Hepatocyte (in vitro differentiated cells): ENCODE data around the gene NUB1. TPM values are rescaled to one million over a fixed set of nuclear protein-coding genes. Genes with fewer than 3 reads are reported as not detected.

Experiments
- DNase-seq: peaks from one replicate; pipeline ENCODE4 v3.0.0-alpha.2; 2016; ENCODE audit warnings: low spot score
- H2AFZ ChIP-seq: fragments of 200-600 bp; sonication (generic); 2 replicates; pipeline ENCODE4 v1.6.0; 2016; ENCODE audit warnings: antibody characterized with exemption, mild to moderate bottlenecking
- H3K27ac ChIP-seq: fragments of 200-600 bp; sonication (generic); 2 replicates; pipeline ENCODE4 v1.5.1; 2016; ENCODE audit warnings: mild to moderate bottlenecking
- H3K27me3 ChIP-seq: fragments of 200-600 bp; sonication (generic); 2 replicates; pipeline ENCODE4 v1.6.1; 2016
- H3K36me3 ChIP-seq: fragments of 200-600 bp; sonication (generic); replicated peaks from 2 replicates; pipeline ENCODE4 v1.5.1; 2016; ENCODE audit warnings: low read depth; ENCODE audit not compliant: insufficient read depth
- H3K4me1 ChIP-seq: fragments of 200-600 bp; sonication (generic); 2 replicates; pipeline ENCODE4 v1.5.1; 2016; ENCODE audit warnings: mild to moderate bottlenecking, moderate library complexity; ENCODE audit not compliant: insufficient read depth
- H3K4me2 ChIP-seq: fragments of 200-600 bp; sonication (generic); 2 replicates; pipeline ENCODE4 v1.6.0; 2016
- H3K4me3 ChIP-seq: fragments of 200-600 bp; sonication (generic); 2 replicates; pipeline ENCODE4 v1.5.1; 2016; ENCODE audit warnings: mild to moderate bottlenecking
- H3K79me2 ChIP-seq: fragments of 200-600 bp; sonication (generic); 2 replicates; pipeline ENCODE4 v1.6.0; 2017; ENCODE audit warnings: mild to moderate bottlenecking
- H3K9me2 ChIP-seq: fragments of 200-600 bp; sonication (generic); replicated peaks from 2 replicates; pipeline ENCODE4 v1.6.0; 2017; ENCODE audit warnings: mild to moderate bottlenecking; ENCODE audit not compliant: insufficient read depth
- H3K9me3 ChIP-seq: fragments of 200-600 bp; sonication (generic); 2 replicates; pipeline ENCODE4 v1.5.1; 2016; ENCODE audit warnings: low read depth, mild to moderate bottlenecking
- H4K20me1 ChIP-seq: fragments of 200-600 bp; sonication (generic); 2 replicates; pipeline ENCODE4 v1.6.0; 2016; ENCODE audit warnings: mild to moderate bottlenecking; ENCODE audit not compliant: insufficient read depth, poor library complexity, severe bottlenecking
- EZH2 ChIP-seq: fragments of 200-600 bp; sonication (generic); IDR thresholded peaks from 2 replicates; pipeline ENCODE4 v1.6.1; 2016; ENCODE audit warnings: antibody characterized with exemption, mild to moderate bottlenecking, borderline replicate concordance
- EZH2phosphoT487 ChIP-seq: fragments of 200-600 bp; sonication (generic); IDR thresholded peaks from one replicate; pipeline ENCODE4 v1.6.1; 2018; ENCODE audit warnings: antibody characterized with exemption, mild to moderate bottlenecking, low read depth, moderate library complexity; ENCODE audit not compliant: unreplicated experiment, severe bottlenecking
- WGBS: methylation state at CpG from one replicate; pipeline ENCODE4 v1.1.6; 2016; ENCODE audit warnings: low lambda C conversion rate; ENCODE audit errors: missing lambda C conversion rate; 5-methylcytosine and 5-hydroxymethylcytosine counted together
- polyA plus RNA-seq: library from polyadenylated mRNA; unstranded; fragments of >200 nt; fragmentation: Nextera tagmentation; extraction: Ambion mirVana; gene quantifications from 2 replicates; pipeline ENCODE4 v1.2.1, GENCODE V29; 2016
- total RNA-seq: library from RNA; depleted of rRNA; stranded (reverse); fragments of >200 nt; gene quantifications from 2 replicates; pipeline ENCODE4 v1.2.3, GENCODE V29; 2014
- TF ChIP-seq, protein P1 (sequence below): fragments of 200-600 bp; sonication (generic); IDR thresholded peaks from 2 replicates; pipeline ENCODE4 v1.5.1; 2016; ENCODE audit warnings: antibody characterized with exemption, mild to moderate bottlenecking; ENCODE audit not compliant: poor library complexity

NUB1 gene, protein sequence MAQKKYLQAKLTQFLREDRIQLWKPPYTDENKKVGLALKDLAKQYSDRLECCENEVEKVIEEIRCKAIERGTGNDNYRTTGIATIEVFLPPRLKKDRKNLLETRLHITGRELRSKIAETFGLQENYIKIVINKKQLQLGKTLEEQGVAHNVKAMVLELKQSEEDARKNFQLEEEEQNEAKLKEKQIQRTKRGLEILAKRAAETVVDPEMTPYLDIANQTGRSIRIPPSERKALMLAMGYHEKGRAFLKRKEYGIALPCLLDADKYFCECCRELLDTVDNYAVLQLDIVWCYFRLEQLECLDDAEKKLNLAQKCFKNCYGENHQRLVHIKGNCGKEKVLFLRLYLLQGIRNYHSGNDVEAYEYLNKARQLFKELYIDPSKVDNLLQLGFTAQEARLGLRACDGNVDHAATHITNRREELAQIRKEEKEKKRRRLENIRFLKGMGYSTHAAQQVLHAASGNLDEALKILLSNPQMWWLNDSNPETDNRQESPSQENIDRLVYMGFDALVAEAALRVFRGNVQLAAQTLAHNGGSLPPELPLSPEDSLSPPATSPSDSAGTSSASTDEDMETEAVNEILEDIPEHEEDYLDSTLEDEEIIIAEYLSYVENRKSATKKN
- total RNA-seq (38.6 and 42.5 TPM in 2 replicates), polyA plus RNA-seq (22.6 and 28.4 TPM in 2 replicates)

GRCh38 chr7:151341357-151342101, at the start of gene NUB1:
TSS of gene NUB1 (plus strand) at chr7:151341812. CDS start at chr7:151345350, 3,538 bp downstream.
- H3K4me2 ChIP-seq = peak within 1 kb of the TSS; percentile 77
- H3K4me3 ChIP-seq = peak within 1 kb of the TSS; percentile 56
- peak within 1 kb of the TSS; percentile 66 for H2AFZ ChIP-seq
- 8% methylated on average over 26 of the region's 72 CpGs for WGBS
- no peaks in the 10 kb centered on the region for H4K20me1 ChIP-seq
- peak within 1 kb of the TSS; percentile 41 for H3K27ac ChIP-seq
- peaks cover 20% of the 10 kb centered on the region for H3K4me1 ChIP-seq
- no peaks in the 10 kb centered on the region for H3K27me3 ChIP-seq
- peak; percentile 97 for DNase-seq
- no peaks in the 10 kb centered on the region for H3K36me3 ChIP-seq
- no peaks in the 10 kb centered on the region for H3K9me2 ChIP-seq
- TF ChIP-seq, protein P1, sequence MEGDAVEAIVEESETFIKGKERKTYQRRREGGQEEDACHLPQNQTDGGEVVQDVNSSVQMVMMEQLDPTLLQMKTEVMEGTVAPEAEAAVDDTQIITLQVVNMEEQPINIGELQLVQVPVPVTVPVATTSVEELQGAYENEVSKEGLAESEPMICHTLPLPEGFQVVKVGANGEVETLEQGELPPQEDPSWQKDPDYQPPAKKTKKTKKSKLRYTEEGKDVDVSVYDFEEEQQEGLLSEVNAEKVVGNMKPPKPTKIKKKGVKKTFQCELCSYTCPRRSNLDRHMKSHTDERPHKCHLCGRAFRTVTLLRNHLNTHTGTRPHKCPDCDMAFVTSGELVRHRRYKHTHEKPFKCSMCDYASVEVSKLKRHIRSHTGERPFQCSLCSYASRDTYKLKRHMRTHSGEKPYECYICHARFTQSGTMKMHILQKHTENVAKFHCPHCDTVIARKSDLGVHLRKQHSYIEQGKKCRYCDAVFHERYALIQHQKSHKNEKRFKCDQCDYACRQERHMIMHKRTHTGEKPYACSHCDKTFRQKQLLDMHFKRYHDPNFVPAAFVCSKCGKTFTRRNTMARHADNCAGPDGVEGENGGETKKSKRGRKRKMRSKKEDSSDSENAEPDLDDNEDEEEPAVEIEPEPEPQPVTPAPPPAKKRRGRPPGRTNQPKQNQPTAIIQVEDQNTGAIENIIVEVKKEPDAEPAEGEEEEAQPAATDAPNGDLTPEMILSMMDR = no peak
- TF ChIP-seq EZH2phosphoT487 (no peak), EZH2 (no peak)
- no peaks in the 10 kb centered on the region for H3K9me3 ChIP-seq
- H3K79me2 ChIP-seq = peaks cover 25% of the 10 kb centered on the region

- no peak for TF ChIP-seq EZH2phosphoT487
- TF ChIP-seq, protein P1 = no peak
- no peak for TF ChIP-seq EZH2
- Histone ChIP-seq H4K20me1 (no peaks in the 10 kb centered on the region), H2AFZ (no peak overlapping the region), H3K4me3 (no peak overlapping the region), H3K27me3 (peaks cover 11% of the 10 kb centered on the region), H3K9me3 (no peaks in the 10 kb centered on the region), H3K4me1 (no peaks in the 10 kb centered on the region), H3K36me3 (no peaks in the 10 kb centered on the region), H3K4me2 (no peak overlapping the region), H3K27ac (no peak overlapping the region), H3K9me2 (no peaks in the 10 kb centered on the region), H3K79me2 (no peaks in the 10 kb centered on the region)
- WGBS = 89% methylated on average over 3 of the region's 3 CpGs
- DNase-seq = no peak
Observed at GRCh38 chr7:151292850-151293249, 48.8 kb upstream of the NUB1 start.

DNA sequence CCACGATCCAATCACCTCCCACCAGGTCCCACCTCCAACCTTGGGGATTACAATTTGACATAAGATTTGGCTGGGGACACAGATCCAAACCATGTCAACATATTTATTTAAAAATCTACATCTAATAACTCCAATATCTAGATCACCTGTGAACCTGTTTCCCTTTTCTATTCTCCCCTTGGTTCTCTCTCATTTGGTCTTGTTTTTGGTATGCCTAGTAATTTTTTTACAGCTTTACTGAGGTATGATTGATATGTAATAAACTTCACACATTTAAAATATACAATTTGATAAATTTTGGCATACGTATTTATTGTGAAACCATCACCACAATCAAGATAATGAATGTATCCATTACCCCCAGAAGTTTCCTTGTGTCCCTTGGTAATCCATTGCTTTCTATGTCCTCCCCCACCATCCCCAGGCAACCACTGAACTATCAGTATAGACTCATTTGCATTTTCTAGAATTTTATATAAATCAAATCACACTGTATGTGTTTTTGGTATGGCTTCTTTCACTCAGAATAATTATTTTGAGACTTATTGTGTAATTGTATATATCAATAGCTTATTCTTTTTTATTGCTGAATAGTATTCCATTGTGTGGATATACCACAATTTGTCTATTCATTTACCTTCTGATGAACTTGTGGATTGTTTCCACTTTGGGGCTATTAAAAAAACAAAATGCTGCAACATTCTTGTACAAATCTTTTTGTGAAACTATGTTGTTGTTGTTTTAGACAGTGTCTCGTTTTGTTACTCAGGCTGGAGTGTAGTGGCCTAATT, 45.2 kb upstream of the NUB1 start:
- H4K20me1 ChIP-seq = no peaks in the 10 kb centered on the region
- TF ChIP-seq, protein P1 = no peak
- TF ChIP-seq EZH2phosphoT487 = no peak
- H3K4me3 ChIP-seq = no peak overlapping the region
- no peak overlapping the region for H3K27ac ChIP-seq
- no peaks in the 10 kb centered on the region for H3K4me1 ChIP-seq
- no peak for DNase-seq
- no peak overlapping the region for H2AFZ ChIP-seq
- H3K9me3 ChIP-seq = no peaks in the 10 kb centered on the region
- no peaks in the 10 kb centered on the region for H3K79me2 ChIP-seq
- no peaks in the 10 kb centered on the region for H3K9me2 ChIP-seq
- no peaks in the 10 kb centered on the region for H3K36me3 ChIP-seq
- peaks cover 11% of the 10 kb centered on the region for H3K27me3 ChIP-seq
- WGBS = 56% methylated on average over 3 of the region's 3 CpGs
- H3K4me2 ChIP-seq = no peak overlapping the region
